MCF 10A (cell line): Measurements from ENCODE around the gene VRK1. TPM values are rescaled to one million over a fixed set of nuclear protein-coding genes. Genes with fewer than 3 reads are reported as not detected.

Source experiments
- BruUV-seq: library from RNA; stranded (reverse); fragments of 400-500 nt; replicated peaks from 2 replicates; lab custom pipeline; 2021; lab: Mats Ljungman, UMichigan
- CTCF ChIA-PET: fragments of 300-600 bp; sonication (Branson Sonifier 250); formaldehyde crosslinking; extraction: SDS; loops from one replicate; lab custom pipeline; 2021; ENCODE audit warnings: antibody characterized with exemption, inconsistent platforms; lab: Yijun Ruan, JAX
- POLR2A ChIA-PET: fragments of 300-600, 350-650 bp; sonication (Branson Sonifier 250); formaldehyde crosslinking; extraction: SDS; loops from one replicate; lab custom pipeline; 2020; ENCODE audit warnings: antibody characterized with exemption, inconsistent platforms; lab: Yijun Ruan, JAX
- DNase-seq: peaks from one replicate; pipeline ENCODE4 v3.0.0-alpha.2; 2018; ENCODE audit not compliant: unreplicated experiment
- H3K27ac Mint-ChIP-seq: one replicate; pipeline ENCODE4 v1.8.0; 2022; ENCODE audit warnings: mild to moderate bottlenecking, low read depth, mixed read lengths; ENCODE audit not compliant: unreplicated experiment
- H3K27me3 Mint-ChIP-seq: one replicate; pipeline ENCODE4 v1.8.0; 2022; ENCODE audit warnings: mixed read lengths; ENCODE audit not compliant: insufficient read depth, unreplicated experiment
- H3K36me3 Mint-ChIP-seq: one replicate; pipeline ENCODE4 v1.8.0; 2022; ENCODE audit warnings: mild to moderate bottlenecking, moderate library complexity, mixed read lengths; ENCODE audit not compliant: insufficient read depth, unreplicated experiment
- H3K4me1 Mint-ChIP-seq: one replicate; pipeline ENCODE4 v1.8.0; 2022; ENCODE audit warnings: mixed read lengths; ENCODE audit not compliant: insufficient read depth, unreplicated experiment
- H3K4me3 Mint-ChIP-seq: one replicate; pipeline ENCODE4 v1.8.0; 2022; ENCODE audit warnings: mild to moderate bottlenecking, moderate library complexity, mixed read lengths; ENCODE audit not compliant: unreplicated experiment
- H3K9me3 Mint-ChIP-seq: one replicate; pipeline ENCODE4 v1.8.0; 2022; ENCODE audit warnings: mixed read lengths; ENCODE audit not compliant: unreplicated experiment
- CTCF ChIP-seq: fragments of 200-600 bp; IDR thresholded peaks from one replicate; pipeline ENCODE4 v1.8.0; 2022; ENCODE audit warnings: antibody characterized with exemption, mild to moderate bottlenecking; ENCODE audit not compliant: unreplicated experiment
- intact Hi-C: fragments of 100-400 bp; cut with micrococcal nuclease; formaldehyde crosslinking; loops from 2 replicates; pipeline ENCODE4 v1.14.1; 2022
- total RNA-seq: library from RNA; stranded (reverse); gene quantifications from 2 replicates; pipeline ENCODE4 v1.2.3, GENCODE V29; 2022

The VRK1 gene
- total RNA-seq, 1 experiment from 2014 or later: 17.7 TPM

- Mint-ChIP-seq H3K27me3 (no peaks in the 10 kb centered on the region), H3K27ac (no peak overlapping the region), H3K4me1 (peaks cover 7% of the 10 kb centered on the region), H3K9me3 (peaks cover 21% of the 10 kb centered on the region), H3K36me3 (no peaks in the 10 kb centered on the region), H3K4me3 (no peak overlapping the region)
- BruUV-seq: no TSS peak
- intact Hi-C loops: no loop called here
- no peak for TF ChIP-seq CTCF
- peak; percentile 60 for DNase-seq
- CTCF ChIA-PET: no interaction called here
- POLR2A ChIA-PET: no interaction called here
Measured at GRCh38 chr14:96905825-96906224, 108.6 kb downstream of the VRK1 start.

GRCh38 chr14:96906434-96906833, 109.3 kb downstream of the VRK1 start:
- BruUV-seq: no TSS peak
- CTCF ChIA-PET: interaction anchor here (0.6 kb wide), 1 partner anchor 11 kb away, joined by 3 read pairs; no protein-coding TSS in a partner anchor
- no peaks in the 10 kb centered on the region for H3K36me3 Mint-ChIP-seq
- intact Hi-C loops: no loop called here
- POLR2A ChIA-PET: no interaction called here
- peaks cover 21% of the 10 kb centered on the region for H3K9me3 Mint-ChIP-seq
- H3K27ac Mint-ChIP-seq: no peak overlapping the region
- DNase-seq: no peak
- H3K4me3 Mint-ChIP-seq: no peak overlapping the region
- peaks cover 7% of the 10 kb centered on the region for H3K4me1 Mint-ChIP-seq
- no peaks in the 10 kb centered on the region for H3K27me3 Mint-ChIP-seq
- no peak for TF ChIP-seq CTCF

- BruUV-seq: no TSS peak
- H3K27me3 Mint-ChIP-seq: no peaks in the 10 kb centered on the region
- ChIA-PET CTCF (interaction anchor here (0.7 kb wide), 1 partner anchor 479 kb away, joined by 4 read pairs; no protein-coding TSS in a partner anchor), POLR2A (no interaction called here)
- H3K4me3 Mint-ChIP-seq: no peak overlapping the region
- H3K27ac Mint-ChIP-seq: no peak overlapping the region
- no peak for TF ChIP-seq CTCF
- peaks cover 21% of the 10 kb centered on the region for H3K9me3 Mint-ChIP-seq
- no peak for DNase-seq
- no peaks in the 10 kb centered on the region for H3K36me3 Mint-ChIP-seq
- intact Hi-C loops: no loop called here
- no peaks in the 10 kb centered on the region for H3K4me1 Mint-ChIP-seq
Measured at GRCh38 chr14:96909841-96910364, 112.7 kb downstream of the VRK1 start.

- intact Hi-C loops: no loop called here
- no peaks in the 10 kb centered on the region for H3K4me1 Mint-ChIP-seq
- H3K4me3 Mint-ChIP-seq: no peak overlapping the region
- peaks cover 21% of the 10 kb centered on the region for H3K9me3 Mint-ChIP-seq
- no peaks in the 10 kb centered on the region for H3K27me3 Mint-ChIP-seq
- peaks cover 7% of the 10 kb centered on the region for H3K36me3 Mint-ChIP-seq
- ChIA-PET CTCF (no interaction called here), POLR2A (no interaction called here)
- no peak for TF ChIP-seq CTCF
- no TSS peak for BruUV-seq
- H3K27ac Mint-ChIP-seq: no peak overlapping the region
- DNase-seq: no peak
Measured at GRCh38 chr14:96911499-96912149, 114.4 kb downstream of the VRK1 start.
